ENCODE data around the gene SUGCT.
"Not testable (repeated sequence)": the region's sequence is repeated elsewhere in the genome, so short reads cannot be mapped to it uniquely, and the experiment has no call there.

SUGCT gene

GRCh38 chr7:40134428-40135316 lies at the start of gene SUGCT, which contains the start of gene MPLKIP:
TSS of gene SUGCT (plus strand) at chr7:40135005.
TSS of gene MPLKIP (minus strand) at chr7:40134622. CDS start at chr7:40134567, 55 bp downstream.
- DNase-seq, result peak; percentile 93 to 95

GRCh38 chr7:40092182-40092581 lies 42.6 kb upstream of the SUGCT start:
- no peak for DNase-seq

- DNase-seq, result no peak
Measured at GRCh38 chr7:40093631-40094350, 41.0 kb upstream of the SUGCT start.

DNA sequence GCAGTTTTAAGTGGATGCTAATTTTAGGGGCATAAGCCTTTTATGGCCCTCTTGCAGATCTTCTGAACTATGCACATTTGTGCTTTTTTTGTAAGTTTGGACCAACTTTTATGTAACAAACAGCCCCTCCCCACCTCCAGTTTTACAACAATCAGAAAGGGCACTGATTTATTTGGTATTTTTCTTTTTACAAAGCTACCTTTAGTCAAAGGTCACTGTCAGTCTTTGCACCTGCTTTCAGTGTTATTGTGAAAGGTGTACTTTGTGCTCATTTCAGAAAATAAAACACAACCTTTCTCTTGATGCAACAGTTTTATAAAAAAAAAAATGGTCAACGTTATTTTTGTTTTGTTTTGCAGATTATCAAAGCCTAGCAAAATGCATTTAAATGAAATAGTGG lies 39.6 kb upstream of the SUGCT start:
- DNase-seq, result no peak

GRCh38 chr7:40095695-40096327 lies 39.0 kb upstream of the SUGCT start:
- DNase-seq, result no peak

DNA sequence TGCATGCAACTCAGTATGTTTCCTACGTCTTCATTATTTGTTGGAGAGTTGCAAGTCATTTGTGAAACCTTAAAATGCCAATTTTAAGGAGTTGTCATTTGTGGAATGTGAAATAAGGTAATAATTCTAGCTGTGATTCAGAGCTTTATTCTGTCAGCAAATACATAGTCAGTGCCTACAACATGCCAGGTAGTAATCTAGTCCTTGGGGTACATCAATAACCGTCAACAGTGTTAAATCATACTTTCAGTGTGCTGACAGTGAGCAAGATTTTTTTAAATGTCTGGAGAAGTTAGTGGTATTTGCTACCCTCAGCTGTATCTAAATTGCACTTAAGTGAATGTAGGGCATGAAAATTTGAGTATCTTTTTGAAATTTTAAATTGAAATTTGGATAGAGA lies 37.1 kb upstream of the SUGCT start:
- DNase-seq, result no peak

GRCh38 chr7:40098810-40099209 lies 36.0 kb upstream of the SUGCT start:
- DNase-seq, result no peak

GRCh38 chr7:40099837-40100236 lies 35.0 kb upstream of the SUGCT start:
- DNase-seq, result no peak

GRCh38 chr7:40101201-40101600 lies 33.6 kb upstream of the SUGCT start:
- DNase-seq, result no peak

- no peak for DNase-seq
Measured at GRCh38 chr7:40102897-40103296, 31.9 kb upstream of the SUGCT start.

DNA sequence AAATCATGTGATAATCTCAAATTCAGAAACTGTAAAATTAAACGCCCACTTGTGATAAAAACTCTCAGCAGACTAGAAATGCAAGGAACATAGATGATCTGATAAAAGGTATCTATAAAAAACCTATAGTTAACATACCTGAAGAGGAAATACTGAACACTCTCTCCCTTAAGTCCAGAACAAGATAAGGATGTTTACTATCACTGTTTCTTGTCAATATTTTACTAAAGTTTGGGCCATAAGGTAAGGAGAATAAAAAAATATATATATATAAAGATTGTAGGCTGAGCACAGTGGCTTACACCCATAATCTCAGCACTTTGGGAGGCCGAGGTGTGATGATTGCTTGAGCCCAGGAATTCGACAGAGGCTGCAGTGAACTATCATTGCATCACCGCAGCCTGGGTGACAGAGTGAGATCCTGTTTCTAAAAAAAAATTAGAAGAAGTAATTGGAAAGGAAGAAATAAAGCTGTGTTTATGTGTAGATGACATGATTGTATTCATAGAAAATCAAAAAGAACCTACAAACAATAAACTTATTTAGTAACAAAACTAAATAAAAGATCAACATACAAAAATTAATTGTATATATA lies 28.8 kb upstream of the SUGCT start:
- peak; percentile 50 to 52 for DNase-seq

DNA sequence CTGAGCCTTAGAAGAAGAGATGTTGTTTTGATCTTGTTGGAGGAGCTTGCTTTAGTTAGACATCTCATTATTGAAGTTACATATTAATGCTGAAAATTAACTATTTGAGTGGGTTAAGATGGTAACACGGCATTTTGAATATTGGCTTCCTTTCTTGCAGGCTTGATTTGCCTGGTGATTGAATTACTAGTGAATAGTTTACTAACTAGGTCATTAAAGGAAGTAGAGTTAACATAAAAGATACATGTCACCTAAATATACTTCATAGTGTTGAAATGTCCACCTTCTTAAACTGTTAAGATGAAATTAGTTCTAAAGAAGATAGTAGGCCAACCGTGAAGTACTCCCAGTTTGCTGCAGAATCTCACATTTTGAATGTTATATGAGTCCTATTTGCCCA lies 18.9 kb upstream of the SUGCT start:
- no peak for DNase-seq

- not testable (repeated sequence) for DNase-seq
Measured at GRCh38 chr7:40117199-40117598, 17.6 kb upstream of the SUGCT start.

- not testable (repeated sequence) for DNase-seq
Measured at GRCh38 chr7:40118201-40118600, 16.6 kb upstream of the SUGCT start.

GRCh38 chr7:40120020-40120419 lies 14.8 kb upstream of the SUGCT start:
- no peak for DNase-seq

GRCh38 chr7:40122100-40122939 lies 12.5 kb upstream of the SUGCT start:
- DNase-seq, result not testable (repeated sequence)

DNA sequence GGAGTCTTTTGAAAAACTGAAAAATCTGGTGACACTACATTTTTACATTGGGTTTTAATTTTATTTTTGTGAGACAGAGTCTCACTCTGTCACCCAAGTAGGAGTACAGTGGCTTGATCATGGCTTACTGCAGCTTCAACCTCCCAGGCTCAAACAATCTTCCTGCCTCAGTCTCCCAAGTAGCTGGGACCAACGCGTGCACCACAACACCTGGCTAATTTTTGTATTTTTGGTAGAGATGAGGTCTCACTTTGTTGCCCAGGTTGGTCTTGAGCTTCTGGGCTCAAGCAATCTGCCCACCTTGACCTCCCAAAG lies 11.9 kb upstream of the SUGCT start:
- no peak for DNase-seq

DNA sequence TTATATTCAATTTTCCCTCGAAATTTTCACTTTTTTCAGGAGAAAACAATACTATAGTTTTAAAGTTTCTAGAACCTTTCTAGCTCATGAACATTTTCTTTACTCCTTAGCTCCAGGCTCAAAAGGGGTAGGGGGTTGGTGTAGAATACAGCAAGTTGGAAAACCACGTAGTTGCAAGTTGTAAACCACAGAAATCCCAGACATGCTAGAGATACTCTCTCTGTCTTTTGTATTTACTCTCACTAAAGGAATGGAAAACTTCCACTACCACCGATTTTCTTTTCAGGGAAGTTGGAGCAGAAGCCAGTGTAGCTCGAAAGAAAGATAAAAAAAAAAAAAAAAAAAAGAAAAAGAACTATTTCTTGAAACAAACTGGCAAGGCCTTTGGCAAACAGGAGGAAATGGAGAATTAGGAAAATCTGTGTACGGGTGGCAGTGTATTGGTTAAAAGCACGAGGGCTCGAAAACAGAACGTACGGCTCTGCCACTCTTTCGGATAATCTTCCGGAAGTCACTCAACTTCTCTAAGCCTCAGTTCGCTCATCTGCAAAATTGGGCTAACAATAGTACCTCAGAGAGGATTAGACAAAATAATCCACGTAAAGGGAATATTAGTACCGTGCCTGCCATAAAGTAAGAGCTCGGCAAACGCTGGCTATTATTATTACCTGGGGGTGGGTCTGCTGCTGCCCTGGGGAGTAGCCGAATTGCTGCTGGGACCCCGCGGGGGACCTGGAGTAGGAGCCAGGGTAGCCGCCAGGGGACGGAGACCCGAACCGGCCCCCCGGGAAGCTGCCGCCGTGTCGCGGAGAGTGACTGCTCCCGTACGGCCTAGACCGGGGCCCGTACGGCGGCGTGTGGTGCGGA lies 1.0 kb upstream of the SUGCT start:
- DNase-seq, result peak; percentile 50 to 62

GRCh38 chr7:40135317-40135610 lies 459 bp downstream of the SUGCT start:
- DNase-seq, result no peak

GRCh38 chr7:40137563-40137962 lies 2.8 kb downstream of the SUGCT start:
- DNase-seq, result no peak

- no peak for DNase-seq
Measured at GRCh38 chr7:40138973-40139372, 4.2 kb downstream of the SUGCT start.

DNA sequence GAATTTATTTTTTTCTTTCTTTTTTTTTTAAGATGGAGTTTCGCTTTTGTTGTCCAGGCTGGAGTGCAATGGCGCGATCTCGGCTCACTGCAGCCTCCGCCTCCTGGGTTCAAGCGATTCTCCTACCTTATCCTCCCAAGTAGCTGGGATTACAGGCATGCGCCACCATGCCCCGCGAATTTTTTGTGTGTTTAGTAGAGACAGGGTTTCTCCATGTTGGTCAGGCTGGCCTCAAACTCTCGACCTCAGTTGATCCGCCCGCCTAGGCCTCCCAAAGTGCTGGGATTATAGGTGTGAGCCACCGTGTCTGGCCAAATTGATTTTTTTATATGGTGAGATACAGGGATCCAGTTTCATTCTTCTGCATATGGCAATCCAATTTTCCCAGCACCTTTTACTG lies 5.1 kb downstream of the SUGCT start:
- not testable (repeated sequence) for DNase-seq

Data from Kasumi-1 (cell line).